Natural killer cell (primary cell): Measurements from ENCODE around the gene TSPYL6. TPM values are rescaled to one million over a fixed set of nuclear protein-coding genes. Genes with fewer than 3 reads are reported as not detected.

Experiments
- ATAC-seq, 3 donors: fragments of 150-1000 bp in 2 of 3; fragments of 200-7000 bp in 1 of 3; cut with Tn5 transposase; 1 replicate in 1 of 3; 2 replicates in 2 of 3; pipeline ENCODE4 v1.10.0; 2021; ENCODE audit warnings: mild to moderate bottlenecking in 2 of 3, moderate library complexity in 2 of 3
- DNase-seq, 2 donors: peaks; one replicate each; pipeline versions ENCODE4 v3.0.0 to v3.0.0-alpha.2; 2013 to 2021; ENCODE audit warnings: mixed read lengths in 1 of 2
- H3K27ac ChIP-seq: one replicate; pipeline ENCODE4 v1.5.1; 2013; ENCODE audit warnings: mild to moderate bottlenecking, low read length
- H3K27me3 ChIP-seq: one replicate; pipeline ENCODE4 v1.6.1; 2013; ENCODE audit warnings: low read length; ENCODE audit not compliant: control insufficient read depth, insufficient read depth
- H3K36me3 ChIP-seq: one replicate; pipeline ENCODE4 v1.6.1; 2013; ENCODE audit warnings: low read length; ENCODE audit not compliant: control insufficient read depth, insufficient read depth
- H3K4me1 ChIP-seq: one replicate; pipeline ENCODE4 v1.6.1; 2013; ENCODE audit warnings: low read length; ENCODE audit not compliant: control insufficient read depth, insufficient read depth
- H3K4me3 ChIP-seq: one replicate; pipeline ENCODE4 v1.5.1; 2013; ENCODE audit warnings: low read length
- H3K9me3 ChIP-seq: one replicate; pipeline ENCODE4 v1.6.1; 2013; ENCODE audit warnings: low read length; ENCODE audit not compliant: control insufficient read depth, insufficient read depth
- H3K27ac Mint-ChIP-seq, 2 donors: one replicate each; pipeline ENCODE4 v1.8.0; 2022; ENCODE audit warnings: mild to moderate bottlenecking in 2 of 2, mixed read lengths in 2 of 2, moderate library complexity in 1 of 2
- H3K27me3 Mint-ChIP-seq, 2 donors: one replicate each; pipeline ENCODE4 v1.8.0; 2022; ENCODE audit warnings: low read depth in 2 of 2, mixed read lengths in 2 of 2
- H3K36me3 Mint-ChIP-seq: one replicate; pipeline ENCODE4 v1.8.0; 2022; ENCODE audit warnings: mixed read lengths
- H3K4me1 Mint-ChIP-seq, 2 donors: one replicate each; pipeline ENCODE4 v1.8.0; 2022; ENCODE audit warnings: mixed read lengths in 2 of 2
- H3K4me3 Mint-ChIP-seq: one replicate; pipeline ENCODE4 v1.8.0; 2022; ENCODE audit warnings: mild to moderate bottlenecking, moderate library complexity, mixed read lengths
- H3K9me3 Mint-ChIP-seq, 2 donors: one replicate each; pipeline ENCODE4 v1.8.0; 2022; ENCODE audit warnings: mixed read lengths in 2 of 2
- WGBS: methylation state at CpG from one replicate; pipeline ENCODE4 v1.1.7; 2013; ENCODE audit warnings: missing lambda C conversion rate; ENCODE audit not compliant: insufficient coverage; 5-methylcytosine and 5-hydroxymethylcytosine counted together
- intact Hi-C: fragments of 100-400 bp; cut with micrococcal nuclease; formaldehyde crosslinking; loops from one replicate; pipeline ENCODE4 v1.14.2; 2022
- total RNA-seq, 4 donors: library from RNA; stranded (reverse); fragments of 120-200 nt in 1 of 4; gene quantifications; one replicate each; pipeline versions ENCODE4 v1.2.3 to v1.2.4, GENCODE V29; 2013 to 2022
- TF ChIP-seq, protein P1 (sequence below): fragments of 200-600 bp; IDR thresholded peaks from one replicate; pipeline ENCODE4 v1.8.0; 2022; ENCODE audit warnings: antibody characterized with exemption

The TSPYL6 gene
- total RNA-seq, 3 donors from 2014 or later (not counting 1 experiment from before 2014, with no cell fraction given): not detected

DNA sequence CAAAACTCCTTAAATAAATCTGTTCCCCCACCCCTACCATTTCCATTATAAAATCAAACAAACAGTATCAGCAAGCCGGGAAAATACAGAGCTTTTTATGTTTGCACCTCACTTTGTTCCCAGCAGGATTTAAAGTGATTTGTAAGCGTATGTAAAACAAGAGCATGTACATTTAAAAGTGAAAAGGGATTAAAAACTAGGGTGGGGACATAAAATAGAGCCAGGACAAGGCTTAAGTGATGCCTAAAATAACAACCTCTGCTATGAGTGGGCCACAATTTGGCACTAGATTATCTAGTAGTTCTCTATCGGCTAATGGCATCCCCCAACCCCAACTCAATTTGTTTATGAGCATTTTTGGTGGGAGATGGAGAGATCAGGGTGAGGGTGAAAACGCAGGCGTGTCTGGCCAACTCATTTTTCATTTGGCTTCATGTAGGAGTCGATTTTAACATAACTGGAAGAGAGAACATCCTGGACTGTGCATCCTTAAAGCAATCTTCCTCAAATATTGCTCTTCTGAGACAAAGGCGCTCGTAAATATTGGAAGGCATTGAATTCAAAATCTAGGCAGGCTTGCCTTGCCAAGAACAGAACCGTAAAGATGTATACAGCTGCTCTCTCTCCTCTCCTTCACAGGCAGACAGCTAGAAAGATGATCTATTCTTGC is 34.5 kb upstream of the TSPYL6 start:
- H3K9me3 ChIP-seq: no peaks in the 10 kb centered on the region
- Mint-ChIP-seq H3K9me3 (no peaks in the 10 kb centered on the region), H3K27me3 (no peaks in the 10 kb centered on the region)

DNA sequence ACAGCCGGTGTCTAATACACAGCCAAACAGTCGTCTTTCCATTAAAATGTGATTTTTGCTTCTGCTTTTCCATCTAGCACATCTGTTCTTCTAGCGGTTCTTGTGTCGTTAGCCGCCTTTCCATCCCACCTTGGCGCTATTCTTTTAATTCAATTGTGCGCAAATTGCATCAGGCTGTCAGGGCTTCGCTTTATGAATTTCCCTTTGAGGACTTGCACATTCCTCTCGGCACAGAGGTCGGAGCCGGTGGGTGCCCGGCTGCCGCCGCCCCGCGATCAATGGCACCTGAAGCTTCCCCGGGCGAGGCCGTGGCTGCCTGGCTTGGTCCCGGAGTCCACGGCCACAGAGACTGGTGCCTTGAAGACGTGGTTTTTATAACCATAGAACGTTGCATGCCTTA is 33.9 kb upstream of the TSPYL6 start:
- H3K9me3 ChIP-seq: no peaks in the 10 kb centered on the region
- TF ChIP-seq, protein P1, sequence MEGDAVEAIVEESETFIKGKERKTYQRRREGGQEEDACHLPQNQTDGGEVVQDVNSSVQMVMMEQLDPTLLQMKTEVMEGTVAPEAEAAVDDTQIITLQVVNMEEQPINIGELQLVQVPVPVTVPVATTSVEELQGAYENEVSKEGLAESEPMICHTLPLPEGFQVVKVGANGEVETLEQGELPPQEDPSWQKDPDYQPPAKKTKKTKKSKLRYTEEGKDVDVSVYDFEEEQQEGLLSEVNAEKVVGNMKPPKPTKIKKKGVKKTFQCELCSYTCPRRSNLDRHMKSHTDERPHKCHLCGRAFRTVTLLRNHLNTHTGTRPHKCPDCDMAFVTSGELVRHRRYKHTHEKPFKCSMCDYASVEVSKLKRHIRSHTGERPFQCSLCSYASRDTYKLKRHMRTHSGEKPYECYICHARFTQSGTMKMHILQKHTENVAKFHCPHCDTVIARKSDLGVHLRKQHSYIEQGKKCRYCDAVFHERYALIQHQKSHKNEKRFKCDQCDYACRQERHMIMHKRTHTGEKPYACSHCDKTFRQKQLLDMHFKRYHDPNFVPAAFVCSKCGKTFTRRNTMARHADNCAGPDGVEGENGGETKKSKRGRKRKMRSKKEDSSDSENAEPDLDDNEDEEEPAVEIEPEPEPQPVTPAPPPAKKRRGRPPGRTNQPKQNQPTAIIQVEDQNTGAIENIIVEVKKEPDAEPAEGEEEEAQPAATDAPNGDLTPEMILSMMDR: no peak
- no peak overlapping the region for H3K4me3 ChIP-seq
- no peak for ATAC-seq
- H3K27ac ChIP-seq: no peak overlapping the region
- H3K27me3 ChIP-seq: no peaks in the 10 kb centered on the region
- no peaks in the 10 kb centered on the region for H3K36me3 ChIP-seq
- 94% methylated on average over 23 of the region's 23 CpGs for WGBS
- intact Hi-C loops: no loop called here
- Mint-ChIP-seq H3K36me3 (no peaks in the 10 kb centered on the region), H3K4me1 (no peaks in the 10 kb centered on the region), H3K27ac (no peak overlapping the region), H3K9me3 (no peaks in the 10 kb centered on the region), H3K4me3 (no peak overlapping the region), H3K27me3 (no peaks in the 10 kb centered on the region)
- no peaks in the 10 kb centered on the region for H3K4me1 ChIP-seq
- DNase-seq: no peak

More for the DNA sequence above, 34.5 kb upstream of the TSPYL6 start:
- ATAC-seq (no peak), DNase-seq (no peak)
- H3K4me3 Mint-ChIP-seq: no peak overlapping the region
- H3K4me1 Mint-ChIP-seq: no peaks in the 10 kb centered on the region
- H3K4me3 ChIP-seq: no peak overlapping the region
- no peaks in the 10 kb centered on the region for H3K36me3 ChIP-seq
- H3K27me3 ChIP-seq: no peaks in the 10 kb centered on the region
- no peak overlapping the region for H3K27ac Mint-ChIP-seq
- intact Hi-C loops: no loop called here
- H3K36me3 Mint-ChIP-seq: no peaks in the 10 kb centered on the region
- 95% methylated on average over 8 of the region's 9 CpGs for WGBS
- TF ChIP-seq, protein P1: no peak
- H3K27ac ChIP-seq: no peak overlapping the region
- no peaks in the 10 kb centered on the region for H3K4me1 ChIP-seq

DNA sequence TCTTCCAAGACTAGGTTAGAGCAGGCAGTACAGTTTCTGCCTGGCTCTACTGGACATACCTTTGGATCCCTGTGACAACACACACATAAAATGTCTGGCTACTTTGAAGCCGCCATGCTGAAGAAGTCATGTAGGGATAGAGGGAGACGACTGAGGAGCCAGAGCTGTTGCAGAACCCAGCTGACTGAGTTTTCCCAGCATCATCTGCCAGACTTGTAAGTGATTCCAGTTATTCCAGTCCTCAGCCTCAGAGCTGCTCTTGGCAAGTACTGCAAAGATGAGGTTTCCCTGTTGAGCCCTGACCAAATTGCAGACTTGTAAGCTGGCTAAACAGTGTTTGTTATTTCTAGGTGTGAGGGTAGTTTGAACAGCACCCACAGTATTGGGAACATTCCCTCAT is 31.5 kb upstream of the TSPYL6 start:
- Mint-ChIP-seq H3K36me3 (no peaks in the 10 kb centered on the region), H3K4me1 (no peaks in the 10 kb centered on the region), H3K27me3 (no peaks in the 10 kb centered on the region), H3K9me3 (no peaks in the 10 kb centered on the region), H3K27ac (no peak overlapping the region), H3K4me3 (no peak overlapping the region)
- no peak for ATAC-seq
- DNase-seq: no peak
- Histone ChIP-seq H3K4me1 (no peaks in the 10 kb centered on the region), H3K27me3 (no peaks in the 10 kb centered on the region), H3K9me3 (no peaks in the 10 kb centered on the region), H3K27ac (no peak overlapping the region), H3K36me3 (no peaks in the 10 kb centered on the region), H3K4me3 (no peak overlapping the region)
- intact Hi-C loops: no loop called here
- TF ChIP-seq, protein P1: no peak
- WGBS: 92% methylated on average over 2 of the region's 2 CpGs

DNA sequence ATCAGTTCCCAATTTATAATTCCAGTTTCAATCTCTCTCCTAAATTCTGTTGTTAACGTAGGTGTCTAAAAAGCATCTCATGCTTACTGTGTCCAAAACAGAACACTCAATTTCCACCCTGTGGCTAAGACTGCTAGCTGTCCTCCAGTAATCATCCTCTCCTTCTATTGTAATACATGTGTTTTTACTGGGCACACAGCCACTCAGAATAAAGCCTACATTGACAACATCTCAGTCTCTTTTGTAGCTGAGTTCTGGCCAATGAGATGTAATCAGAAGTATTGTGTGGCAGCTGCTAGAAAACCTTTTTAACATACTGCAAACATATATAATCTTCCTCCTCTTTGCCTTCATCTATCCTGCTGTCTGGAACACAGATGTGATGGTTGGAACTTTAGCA is 29.4 kb upstream of the TSPYL6 start:
- no peak overlapping the region for H3K27ac Mint-ChIP-seq
- no peak overlapping the region for H3K4me3 Mint-ChIP-seq
- Histone ChIP-seq H3K4me3 (no peak overlapping the region), H3K27me3 (no peaks in the 10 kb centered on the region), H3K36me3 (no peaks in the 10 kb centered on the region), H3K27ac (no peak overlapping the region), H3K9me3 (no peaks in the 10 kb centered on the region), H3K4me1 (no peaks in the 10 kb centered on the region)
- no peaks in the 10 kb centered on the region for H3K36me3 Mint-ChIP-seq
- 100% methylated on average over 1 of the region's 1 CpG for WGBS
- H3K4me1 Mint-ChIP-seq: no peaks in the 10 kb centered on the region
- DNase-seq (no peak), ATAC-seq (no peak)
- H3K27me3 Mint-ChIP-seq: no peaks in the 10 kb centered on the region
- intact Hi-C loops: no loop called here
- TF ChIP-seq, protein P1: no peak
- H3K9me3 Mint-ChIP-seq: no peaks in the 10 kb centered on the region
